ENCODE measurements around the gene ADPRHL1.

ADPRHL1 gene

DNA sequence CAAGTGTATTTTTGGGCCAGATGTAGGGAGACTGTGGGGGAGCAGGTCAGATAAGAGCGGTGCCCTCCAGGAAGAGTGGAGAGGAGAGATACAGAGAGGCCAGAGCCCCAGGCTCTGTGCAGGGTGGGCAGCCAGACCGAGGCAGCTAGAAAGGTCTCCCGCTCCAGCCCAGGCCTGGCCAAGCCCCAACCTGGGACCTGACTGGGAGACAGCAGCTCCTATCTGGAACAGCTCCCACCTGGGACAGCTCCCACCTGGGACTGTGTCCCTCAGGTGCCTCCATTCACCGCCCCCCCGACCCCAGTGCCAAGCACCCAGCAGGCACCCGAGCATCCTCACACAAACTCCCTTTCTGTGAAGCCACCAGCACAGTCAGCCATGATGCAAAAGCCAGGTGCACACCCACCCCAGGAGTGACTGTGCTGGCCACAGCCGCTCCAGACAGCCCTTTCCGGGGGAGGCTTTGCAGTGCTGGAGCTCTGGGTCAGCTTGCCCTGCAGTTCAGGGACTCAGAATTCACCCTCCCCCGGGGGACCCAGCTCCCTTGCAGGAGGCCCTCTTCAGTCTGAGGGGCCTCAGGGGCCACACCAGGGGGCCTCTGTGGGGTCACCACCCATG, 87.2 kb downstream of the ADPRHL1 start:
- no peak for DNase-seq

DNA sequence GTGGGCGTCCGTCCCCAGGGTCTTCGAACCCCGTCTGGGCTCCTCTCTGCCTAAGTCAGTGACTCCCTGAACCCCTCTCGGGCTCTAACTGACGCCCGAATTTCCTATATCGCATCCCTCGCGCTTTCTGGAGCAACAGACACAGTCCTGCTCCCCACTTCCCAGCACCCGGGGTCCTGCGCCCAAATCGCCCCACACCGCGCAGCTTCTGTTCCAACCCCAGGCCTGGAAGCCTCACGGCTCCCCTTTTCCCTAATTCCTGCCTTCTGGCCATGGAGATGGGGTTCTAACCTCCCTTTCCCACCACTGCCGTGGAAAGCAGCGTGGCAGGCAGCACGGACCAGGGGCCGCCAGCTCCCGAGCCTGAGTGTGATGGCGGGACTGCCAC, 87.7 kb downstream of the ADPRHL1 start:
- no peak for DNase-seq

DNA sequence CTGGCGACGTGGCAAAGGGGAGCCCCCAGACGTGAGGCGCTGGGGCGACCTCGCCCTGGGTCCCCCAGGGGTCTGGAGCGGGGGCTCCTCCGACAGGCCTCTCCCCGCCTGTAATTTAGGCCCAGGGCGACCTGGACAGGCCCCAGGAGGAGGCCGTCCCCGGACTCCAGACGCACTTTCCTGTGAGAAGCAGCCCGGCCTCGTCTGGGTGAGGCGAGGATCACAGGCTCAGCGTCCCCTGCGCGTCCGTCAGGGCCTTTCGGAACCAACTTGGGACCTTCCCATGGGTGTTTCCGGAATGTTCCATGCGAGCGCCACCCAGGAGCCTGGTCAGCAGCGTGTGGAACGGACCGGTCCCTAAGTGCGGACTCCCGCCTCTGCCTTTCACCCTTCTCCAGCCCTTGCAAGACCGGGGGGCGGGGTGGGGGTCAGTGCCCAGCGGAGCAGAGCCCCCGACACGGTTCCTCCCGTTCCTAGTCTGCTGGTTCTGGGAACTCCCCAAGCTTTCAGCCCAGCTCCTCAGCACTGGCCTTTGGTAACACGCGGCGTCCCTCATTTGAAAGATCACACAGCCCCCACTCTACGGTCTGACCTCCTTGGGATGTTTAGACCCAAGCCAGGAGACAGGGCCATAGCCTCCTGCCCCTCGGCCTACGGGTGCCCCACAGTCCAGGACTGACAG, 88.2 kb downstream of the ADPRHL1 start:
- DNase-seq = no peak

DNA sequence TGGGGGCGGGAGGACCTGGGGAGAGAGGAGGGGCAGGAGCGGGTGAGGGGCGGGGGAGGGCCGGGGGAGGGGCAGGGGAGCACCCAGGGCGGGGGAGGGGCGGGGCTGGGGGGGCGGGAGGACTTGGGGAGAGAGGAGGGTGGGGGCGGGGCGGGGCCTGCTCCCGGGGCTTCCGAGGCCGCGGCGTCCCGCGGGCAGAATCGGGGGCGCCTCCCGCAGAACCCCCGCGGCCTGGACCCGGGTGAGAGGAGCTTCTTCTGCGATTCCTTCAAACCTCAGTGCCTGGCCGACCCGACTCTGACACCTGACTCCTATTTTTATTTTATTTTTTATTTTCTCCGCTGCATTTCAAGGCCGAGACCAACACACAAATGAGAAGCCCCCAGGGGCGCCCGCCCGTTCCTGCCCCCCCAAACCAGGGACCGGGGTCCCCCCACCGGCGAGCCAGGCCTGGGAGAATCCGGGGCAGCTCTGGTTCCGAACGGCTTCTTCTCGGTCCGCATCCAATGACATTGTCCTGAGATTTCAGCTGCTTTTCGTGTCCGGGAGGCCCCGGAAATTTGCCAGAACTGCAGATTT, 88.9 kb downstream of the ADPRHL1 start:
- DNase-seq = no peak

DNA sequence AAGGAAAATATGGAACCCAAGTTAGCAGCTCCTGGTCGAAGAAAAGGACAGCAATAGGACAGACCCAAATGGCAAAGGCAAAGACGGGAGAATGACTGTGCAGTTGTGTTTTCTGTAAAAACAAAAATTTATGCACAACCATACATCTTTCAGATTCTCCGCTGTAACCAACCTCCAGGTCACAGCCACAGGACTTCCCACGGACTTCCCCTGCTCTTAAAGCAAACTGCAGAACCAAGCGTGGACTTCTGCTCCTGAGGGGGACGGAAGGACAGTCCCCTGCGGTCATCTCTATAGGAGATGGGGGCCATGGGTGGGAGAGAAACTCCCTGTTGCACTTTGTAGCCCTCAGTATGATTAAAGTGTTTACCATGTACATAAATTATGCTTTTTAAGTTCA, 91.9 kb downstream of the ADPRHL1 start:
- DNase-seq = no peak

DNA sequence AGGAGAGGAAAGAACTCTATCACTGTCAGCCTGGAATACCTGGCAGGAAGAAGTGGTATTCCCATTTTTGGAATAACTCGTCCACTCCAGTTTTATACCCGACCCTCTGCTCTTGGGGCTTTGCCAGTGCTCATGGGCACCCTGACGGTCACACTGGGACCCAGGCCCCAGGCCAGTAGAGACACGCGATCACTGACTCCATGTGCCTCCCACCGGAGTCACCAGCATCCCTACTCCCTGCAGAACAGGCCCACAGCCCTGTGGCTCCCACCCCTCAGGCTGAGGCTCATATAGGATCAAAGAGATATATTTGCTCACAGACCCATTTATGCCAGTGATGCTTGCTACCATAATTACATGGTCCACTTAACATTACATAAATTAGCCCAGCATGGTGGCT, 92.8 kb downstream of the ADPRHL1 start:
- no peak for DNase-seq

DNA sequence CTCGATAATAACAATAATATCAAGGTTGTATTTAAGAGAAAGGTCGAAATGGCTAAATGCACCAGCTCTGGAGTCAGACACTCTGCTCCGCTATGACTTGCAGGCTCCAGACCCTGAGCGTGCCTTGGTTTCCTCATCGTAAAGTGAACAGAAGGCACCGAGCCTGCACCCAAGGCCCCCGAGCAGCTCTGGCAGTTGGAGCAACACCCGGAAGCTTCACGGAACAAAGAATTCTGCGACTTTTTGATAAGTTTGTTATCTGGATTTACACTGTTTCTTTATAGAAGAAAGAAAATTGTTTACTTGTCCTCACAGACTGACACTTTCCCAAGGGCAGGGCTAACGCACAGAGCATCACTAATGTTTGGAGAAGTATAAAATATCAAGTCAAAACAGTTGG, 93.7 kb downstream of the ADPRHL1 start:
- no peak for DNase-seq

DNA sequence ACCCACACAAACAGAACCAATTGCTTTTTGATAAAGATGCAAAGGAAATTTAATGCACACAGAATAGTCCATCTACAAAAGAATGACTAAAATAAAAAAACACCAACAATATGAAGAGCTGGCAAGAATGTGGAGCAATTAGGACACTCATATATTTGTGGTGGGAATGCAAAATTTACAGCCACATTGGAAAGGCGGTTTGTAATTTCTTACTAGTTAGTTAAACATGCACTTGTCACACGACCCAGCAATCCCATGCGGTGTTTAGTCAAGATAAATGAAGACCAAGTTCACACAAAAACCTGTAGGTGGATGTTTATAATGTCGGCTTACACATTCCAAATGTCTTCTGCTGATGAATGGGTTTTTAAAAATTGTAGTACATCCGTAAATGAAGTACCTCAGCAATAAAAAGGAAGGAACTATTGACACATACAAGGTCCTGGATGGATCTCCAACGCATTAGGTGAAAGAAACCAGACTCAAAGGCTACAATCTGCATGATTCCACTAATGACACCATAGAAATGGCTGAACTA, 94.6 kb downstream of the ADPRHL1 start:
- no peak for DNase-seq

DNA sequence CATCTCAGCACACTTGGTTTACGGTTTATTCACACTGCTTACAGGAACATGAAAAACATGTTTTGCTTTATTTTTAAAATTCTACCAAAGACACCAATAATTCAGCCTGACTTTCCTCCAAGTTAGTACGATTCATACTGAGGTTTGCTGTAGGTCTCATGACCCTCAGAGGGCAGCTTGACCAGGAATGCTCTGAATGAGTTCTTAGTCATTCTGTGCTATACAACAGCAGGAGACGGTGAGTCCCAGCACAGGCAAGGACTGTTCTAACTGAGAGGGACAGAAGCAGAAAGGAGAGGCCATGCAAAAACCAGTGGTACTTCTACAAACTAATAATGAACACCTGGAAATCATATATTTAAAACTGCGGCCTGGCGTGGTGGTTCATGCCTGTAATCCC, 95.8 kb downstream of the ADPRHL1 start:
- DNase-seq = no peak

DNA sequence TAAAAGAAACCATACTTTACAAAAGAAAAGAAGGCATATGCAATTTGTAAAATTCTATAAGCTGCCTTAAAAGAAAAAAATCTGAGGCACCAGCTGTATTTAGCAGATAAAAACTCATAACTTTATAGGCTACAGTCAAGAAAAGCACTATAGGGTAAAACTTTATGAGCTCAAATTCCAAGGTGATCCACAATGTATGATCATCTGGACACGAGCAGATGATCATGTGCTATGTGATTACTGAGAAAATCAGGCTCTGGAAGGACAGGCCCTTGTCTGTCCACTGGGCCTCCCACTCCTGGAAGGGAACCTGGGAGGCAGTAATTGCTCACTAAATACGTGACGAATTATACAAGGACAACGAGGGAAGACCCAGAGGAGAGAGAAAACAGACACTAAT, 96.7 kb downstream of the ADPRHL1 start:
- no peak for DNase-seq

DNA sequence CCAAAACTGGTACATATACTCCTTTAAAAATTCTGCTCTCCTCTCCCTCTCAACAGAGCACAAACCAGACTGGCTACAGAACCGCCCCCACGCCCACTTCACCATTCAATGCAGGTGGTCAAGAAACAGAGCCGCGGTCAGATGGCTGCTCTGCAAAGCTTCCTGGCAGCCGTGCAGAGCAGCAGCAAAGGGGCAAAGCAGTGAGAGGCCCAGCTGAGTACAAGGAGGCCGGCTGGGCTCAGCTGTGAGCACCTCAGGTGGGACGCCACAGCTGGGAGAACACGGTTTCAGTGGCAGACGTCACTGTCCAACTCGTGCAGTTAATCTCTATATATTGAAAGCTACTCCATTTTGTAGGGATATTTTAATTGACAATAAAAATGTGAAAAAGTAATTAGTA, 97.7 kb downstream of the ADPRHL1 start:
- DNase-seq = no peak

DNA sequence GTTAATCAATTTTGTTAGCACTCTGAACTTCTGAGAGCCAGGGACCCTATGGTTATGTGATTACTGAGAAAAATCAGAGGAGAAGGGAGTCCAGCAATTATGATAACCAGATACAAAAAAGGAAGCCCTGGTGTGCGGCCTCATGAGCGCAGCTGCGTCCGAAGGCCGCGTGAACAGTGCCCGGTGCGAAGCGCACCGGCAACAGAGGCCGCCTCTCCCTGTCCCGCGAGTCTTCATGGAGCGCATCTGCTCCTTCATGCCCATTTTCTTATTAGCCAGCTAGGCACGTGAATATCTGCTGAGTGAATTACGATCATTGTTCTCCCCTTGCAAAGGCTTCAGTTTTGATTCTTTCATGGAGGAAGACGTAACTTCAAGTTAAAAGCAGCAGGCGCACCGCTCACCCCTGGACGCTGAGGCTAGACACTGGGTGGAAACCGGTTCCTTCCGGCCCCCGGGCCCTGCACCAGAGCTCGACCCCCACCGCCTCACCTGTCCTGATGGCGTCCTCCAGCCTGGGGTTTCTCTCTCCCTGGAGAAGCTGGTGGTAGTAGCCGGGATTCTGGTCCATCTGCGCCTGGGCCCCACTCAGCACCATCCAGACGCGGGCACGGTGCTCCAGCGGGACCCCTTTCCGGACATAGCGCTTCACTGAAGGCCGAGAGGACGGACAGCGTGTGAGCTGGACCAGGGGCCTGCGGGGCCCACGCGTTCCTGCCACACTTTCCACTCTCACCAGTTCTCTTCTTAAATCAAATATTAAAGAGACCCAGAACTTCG, 98.3 kb downstream of the ADPRHL1 start:
- no peak for DNase-seq

DNA sequence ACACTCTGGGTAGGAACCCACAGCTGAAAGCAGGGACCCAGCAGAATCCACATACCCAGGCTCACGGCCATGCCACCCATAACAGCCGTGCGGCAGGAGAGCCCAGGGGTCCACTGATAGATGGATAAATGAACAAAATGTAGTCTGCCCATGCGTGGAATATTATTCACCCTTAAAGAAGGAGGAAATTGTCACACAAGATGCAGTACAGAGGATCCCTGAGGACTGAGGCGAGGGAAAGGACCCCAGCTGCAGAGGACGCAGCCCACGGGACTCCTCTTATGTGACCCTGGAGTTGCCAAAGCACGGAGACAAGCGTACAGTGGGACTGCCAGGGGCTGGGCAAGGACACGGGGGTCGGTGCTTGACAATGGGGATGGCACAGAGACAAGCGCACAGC, 100.0 kb downstream of the ADPRHL1 start:
- no peak for DNase-seq

DNA sequence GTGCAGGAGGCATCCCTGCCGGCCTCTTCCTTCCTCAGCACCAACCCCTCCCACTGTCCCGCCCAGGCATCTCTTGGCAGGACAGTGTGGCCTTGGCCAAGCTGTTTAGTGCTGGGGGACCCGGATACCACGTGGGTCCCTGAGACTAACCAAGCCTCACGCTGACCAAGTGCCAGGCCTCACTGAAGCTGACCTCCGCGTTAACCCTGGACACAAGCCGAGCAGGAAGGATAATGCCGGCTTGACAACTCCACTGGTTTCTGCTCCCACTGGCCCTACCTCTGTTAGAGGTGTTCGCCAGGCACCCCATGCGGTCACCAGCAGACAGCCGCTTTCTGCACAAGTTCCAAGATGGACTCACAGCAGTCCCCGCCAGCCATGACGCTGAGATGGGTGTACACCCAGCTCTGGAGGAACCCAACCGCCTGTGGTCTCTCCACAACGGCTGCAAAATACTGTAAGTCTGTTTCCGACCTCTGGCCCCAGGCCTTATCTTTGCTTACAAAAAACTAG, 101.7 kb downstream of the ADPRHL1 start:
- no peak for DNase-seq

DNA sequence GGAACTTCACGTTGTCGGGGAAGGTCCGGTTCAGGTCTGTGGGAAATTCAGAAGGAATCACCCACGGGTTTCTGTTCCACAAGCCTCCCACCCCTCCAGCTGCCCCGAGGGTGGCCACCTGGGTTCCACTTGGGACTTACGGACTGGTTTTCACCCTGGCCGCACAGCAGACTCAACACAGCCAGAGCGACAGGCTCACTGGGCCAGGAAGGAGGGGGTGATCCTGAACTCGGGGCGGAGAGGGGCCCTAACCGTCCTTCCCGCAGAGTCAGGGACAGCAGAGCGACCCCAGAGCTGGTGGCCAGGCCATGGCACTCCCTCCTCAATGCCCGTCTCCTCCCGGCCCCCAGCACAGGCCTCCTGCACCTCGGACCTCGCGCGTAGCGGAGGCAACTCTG, 102.4 kb downstream of the ADPRHL1 start:
- no peak for DNase-seq

DNA sequence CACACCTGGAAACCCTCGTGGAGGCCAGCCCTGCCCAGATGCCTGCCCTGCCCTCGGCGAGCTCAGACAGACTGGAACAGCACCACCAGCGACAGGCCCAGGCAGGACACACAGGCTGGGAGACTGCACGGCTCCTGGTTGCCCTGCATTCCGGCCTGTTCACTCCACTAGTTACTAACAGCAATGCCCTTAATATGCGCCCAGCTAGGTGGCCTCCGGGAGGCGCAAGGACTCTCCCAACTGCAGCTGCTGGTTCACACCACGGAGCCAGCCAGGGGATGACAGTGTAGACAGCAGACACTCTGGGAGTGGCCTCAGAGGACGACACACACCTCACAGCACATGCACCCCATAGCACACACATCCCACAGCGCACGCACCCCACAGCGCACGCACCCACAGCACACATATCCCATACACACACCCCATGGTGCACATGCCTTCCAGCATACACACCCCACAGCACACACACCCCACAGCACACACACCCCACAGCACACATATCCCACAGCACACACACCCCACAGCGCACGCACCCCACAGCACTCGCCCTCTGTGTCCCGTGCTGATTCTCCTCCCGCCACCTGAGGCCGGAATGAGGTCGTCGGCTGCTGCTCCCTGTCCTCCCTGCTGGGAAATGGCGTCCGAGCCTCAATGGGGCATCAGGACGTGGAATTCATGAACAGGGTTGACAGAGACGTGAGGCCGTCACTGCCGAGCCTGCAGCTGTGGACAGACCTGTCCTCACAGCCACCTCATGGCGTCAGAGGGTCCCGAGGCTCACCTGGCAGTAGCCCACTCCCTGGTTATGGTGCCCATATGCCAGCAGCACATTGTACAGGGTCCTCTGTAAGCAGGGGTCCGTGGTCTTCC, 103.0 kb downstream of the ADPRHL1 start:
- no peak for DNase-seq

All from CD4-positive, alpha-beta T cell treated with Interleukin-4 for 4 hours (primary cell).